Hepatocyte (in vitro differentiated cells): ENCODE measurements around the gene RAI1. TPM values are rescaled to one million over a fixed set of nuclear protein-coding genes. Genes with fewer than 3 reads are reported as not detected.

ENCODE experiments used
- DNase-seq: peaks from one replicate; pipeline ENCODE4 v3.0.0-alpha.2; 2016; ENCODE audit warnings: low spot score
- H2AFZ ChIP-seq: fragments of 200-600 bp; sonication (generic); 2 replicates; pipeline ENCODE4 v1.6.0; 2016; ENCODE audit warnings: antibody characterized with exemption, mild to moderate bottlenecking
- H3K27ac ChIP-seq: fragments of 200-600 bp; sonication (generic); 2 replicates; pipeline ENCODE4 v1.5.1; 2016; ENCODE audit warnings: mild to moderate bottlenecking
- H3K27me3 ChIP-seq: fragments of 200-600 bp; sonication (generic); 2 replicates; pipeline ENCODE4 v1.6.1; 2016
- H3K36me3 ChIP-seq: fragments of 200-600 bp; sonication (generic); replicated peaks from 2 replicates; pipeline ENCODE4 v1.5.1; 2016; ENCODE audit warnings: low read depth; ENCODE audit not compliant: insufficient read depth
- H3K4me1 ChIP-seq: fragments of 200-600 bp; sonication (generic); 2 replicates; pipeline ENCODE4 v1.5.1; 2016; ENCODE audit warnings: mild to moderate bottlenecking, moderate library complexity; ENCODE audit not compliant: insufficient read depth
- H3K4me2 ChIP-seq: fragments of 200-600 bp; sonication (generic); 2 replicates; pipeline ENCODE4 v1.6.0; 2016
- H3K4me3 ChIP-seq: fragments of 200-600 bp; sonication (generic); 2 replicates; pipeline ENCODE4 v1.5.1; 2016; ENCODE audit warnings: mild to moderate bottlenecking
- H3K79me2 ChIP-seq: fragments of 200-600 bp; sonication (generic); 2 replicates; pipeline ENCODE4 v1.6.0; 2017; ENCODE audit warnings: mild to moderate bottlenecking
- H3K9me2 ChIP-seq: fragments of 200-600 bp; sonication (generic); replicated peaks from 2 replicates; pipeline ENCODE4 v1.6.0; 2017; ENCODE audit warnings: mild to moderate bottlenecking; ENCODE audit not compliant: insufficient read depth
- H3K9me3 ChIP-seq: fragments of 200-600 bp; sonication (generic); 2 replicates; pipeline ENCODE4 v1.5.1; 2016; ENCODE audit warnings: low read depth, mild to moderate bottlenecking
- H4K20me1 ChIP-seq: fragments of 200-600 bp; sonication (generic); 2 replicates; pipeline ENCODE4 v1.6.0; 2016; ENCODE audit warnings: mild to moderate bottlenecking; ENCODE audit not compliant: insufficient read depth, poor library complexity, severe bottlenecking
- CTCF ChIP-seq: fragments of 200-600 bp; sonication (generic); IDR thresholded peaks from 2 replicates; pipeline ENCODE4 v1.5.1; 2016; ENCODE audit warnings: antibody characterized with exemption, mild to moderate bottlenecking; ENCODE audit not compliant: poor library complexity
- EZH2 ChIP-seq: fragments of 200-600 bp; sonication (generic); IDR thresholded peaks from 2 replicates; pipeline ENCODE4 v1.6.1; 2016; ENCODE audit warnings: antibody characterized with exemption, mild to moderate bottlenecking, borderline replicate concordance
- EZH2phosphoT487 ChIP-seq: fragments of 200-600 bp; sonication (generic); IDR thresholded peaks from one replicate; pipeline ENCODE4 v1.6.1; 2018; ENCODE audit warnings: antibody characterized with exemption, mild to moderate bottlenecking, low read depth, moderate library complexity; ENCODE audit not compliant: unreplicated experiment, severe bottlenecking
- WGBS: methylation state at CpG from one replicate; pipeline ENCODE4 v1.1.6; 2016; ENCODE audit warnings: low lambda C conversion rate; ENCODE audit errors: missing lambda C conversion rate; 5-methylcytosine and 5-hydroxymethylcytosine counted together
- polyA plus RNA-seq: library from polyadenylated mRNA; unstranded; fragments of >200 nt; fragmentation: Nextera tagmentation; extraction: Ambion mirVana; gene quantifications from 2 replicates; pipeline ENCODE4 v1.2.1, GENCODE V29; 2016
- total RNA-seq: library from RNA; depleted of rRNA; stranded (reverse); fragments of >200 nt; gene quantifications from 2 replicates; pipeline ENCODE4 v1.2.3, GENCODE V29; 2014

The RAI1 gene
- total and polyA plus RNA-seq, 2 experiments from 2014 or later: 20.2 to 23.8 TPM

DNA sequence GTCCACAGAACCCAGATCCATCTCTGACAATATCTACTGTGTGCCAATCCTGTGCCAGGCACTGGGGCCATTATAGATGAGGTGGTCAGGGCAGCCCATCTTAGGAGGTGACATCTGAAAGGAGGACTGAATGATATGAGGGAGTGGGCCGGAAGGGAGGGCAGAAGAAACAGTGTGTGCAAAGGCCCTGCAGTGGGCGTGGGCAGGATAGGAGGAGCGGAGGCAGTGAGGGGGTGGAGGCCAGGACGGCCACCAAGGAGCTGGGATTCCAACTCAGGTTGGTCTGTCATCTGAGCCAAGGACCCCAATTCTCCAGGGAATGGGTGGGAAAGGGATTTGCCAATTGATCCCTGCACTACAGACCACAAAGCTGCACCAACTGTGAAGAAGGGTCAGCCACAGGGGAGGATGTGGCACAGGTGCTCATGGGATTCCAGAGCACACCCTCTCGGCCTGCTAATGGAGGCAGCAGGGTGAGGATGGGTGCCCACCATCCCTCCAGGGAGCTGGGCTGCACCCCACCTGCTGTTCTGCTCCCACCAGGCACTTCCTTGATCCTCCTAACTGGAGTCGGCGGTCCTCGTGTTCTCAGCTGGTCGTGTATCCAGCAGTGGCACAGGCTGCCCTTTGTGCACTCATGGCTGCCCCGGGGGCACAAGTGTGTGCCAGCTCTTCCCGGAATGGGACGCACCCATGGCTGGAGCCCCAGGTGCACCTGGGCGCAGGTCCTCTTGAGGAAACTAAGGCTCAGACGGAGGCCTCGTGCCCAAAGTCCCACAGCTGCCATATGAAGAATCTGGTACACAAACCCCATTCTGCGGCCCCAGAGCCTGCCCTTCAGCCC, 145.9 kb downstream of the RAI1 start:
- TF ChIP-seq EZH2 (no peak), CTCF (no peak), EZH2phosphoT487 (no peak)

DNA sequence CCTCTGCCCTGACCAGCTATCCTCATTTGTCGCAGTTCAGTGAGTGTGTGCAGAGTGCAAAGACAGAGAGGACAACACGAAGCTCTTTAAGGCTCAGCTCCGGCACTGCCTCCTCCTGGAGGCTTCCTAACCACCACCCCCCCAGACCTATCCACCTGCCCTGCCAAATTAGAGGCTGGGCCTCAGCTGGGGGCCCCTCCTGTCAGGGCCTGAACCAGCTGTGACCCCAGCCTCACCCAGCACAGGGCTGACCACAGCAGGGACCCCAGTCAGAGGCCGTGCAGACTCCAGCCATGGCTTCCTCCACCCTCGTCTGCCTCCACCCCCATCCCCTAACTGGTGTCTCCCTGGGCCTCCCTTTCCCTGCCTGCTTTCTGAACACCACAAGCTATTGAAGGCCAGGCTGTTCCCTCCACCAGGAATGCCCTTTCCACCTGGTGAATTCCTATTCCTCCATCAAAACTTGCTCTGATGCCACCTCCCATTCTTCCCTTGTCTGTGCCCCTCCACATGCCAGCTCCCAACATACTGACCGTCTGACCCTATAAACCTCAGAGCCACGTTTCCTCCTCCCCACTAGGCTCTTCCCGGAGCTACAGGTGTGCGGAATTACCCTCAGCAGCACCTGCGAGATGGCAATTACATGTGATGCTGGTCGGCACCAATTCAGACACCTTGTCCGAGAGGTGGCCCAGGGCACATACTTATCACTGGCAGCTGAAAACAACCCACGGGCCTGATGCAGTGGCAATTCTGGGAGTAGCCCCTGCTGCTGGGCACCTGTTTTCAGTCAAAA, 146.8 kb downstream of the RAI1 start:
- no peaks in the 10 kb centered on the region for H3K36me3 ChIP-seq
- H3K9me2 ChIP-seq: no peaks in the 10 kb centered on the region
- H3K27ac ChIP-seq: no peak overlapping the region
- no peak overlapping the region for H2AFZ ChIP-seq
- H3K4me2 ChIP-seq: no peak overlapping the region
- TF ChIP-seq CTCF (no peak), EZH2 (no peak), EZH2phosphoT487 (no peak)
- peaks cover 96% of the 10 kb centered on the region for H3K79me2 ChIP-seq
- DNase-seq: no peak
- no peaks in the 10 kb centered on the region for H3K9me3 ChIP-seq
- H3K4me1 ChIP-seq: peaks cover 49% of the 10 kb centered on the region
- H4K20me1 ChIP-seq: peaks cover 40% of the 10 kb centered on the region
- WGBS: 87% methylated on average over 13 of the region's 13 CpGs
- H3K4me3 ChIP-seq: no peak overlapping the region
- no peaks in the 10 kb centered on the region for H3K27me3 ChIP-seq

More for the DNA sequence above, 145.9 kb downstream of the RAI1 start:
- Histone ChIP-seq H3K9me3 (no peaks in the 10 kb centered on the region), H3K9me2 (no peaks in the 10 kb centered on the region), H4K20me1 (peaks cover 40% of the 10 kb centered on the region), H3K79me2 (peaks cover 96% of the 10 kb centered on the region), H3K36me3 (no peaks in the 10 kb centered on the region), H2AFZ (no peak overlapping the region), H3K27ac (peak overlapping the region; percentile 94), H3K27me3 (no peaks in the 10 kb centered on the region), H3K4me2 (no peak overlapping the region), H3K4me3 (no peak overlapping the region), H3K4me1 (peaks cover 55% of the 10 kb centered on the region)
- no peak for DNase-seq
- WGBS: 96% methylated on average over 16 of the region's 16 CpGs

- H3K4me1 ChIP-seq: peaks cover 48% of the 10 kb centered on the region
- H3K4me2 ChIP-seq: no peak overlapping the region
- 87% methylated on average over 2 of the region's 2 CpGs for WGBS
- peak overlapping the region; percentile 86 for H3K27ac ChIP-seq
- peaks cover 98% of the 10 kb centered on the region for H3K79me2 ChIP-seq
- H3K9me2 ChIP-seq: no peaks in the 10 kb centered on the region
- H3K27me3 ChIP-seq: no peaks in the 10 kb centered on the region
- no peak overlapping the region for H3K4me3 ChIP-seq
- TF ChIP-seq EZH2 (no peak), EZH2phosphoT487 (no peak), CTCF (no peak)
- H3K9me3 ChIP-seq: no peaks in the 10 kb centered on the region
- H3K36me3 ChIP-seq: no peaks in the 10 kb centered on the region
- peaks cover 56% of the 10 kb centered on the region for H4K20me1 ChIP-seq
- H2AFZ ChIP-seq: no peak overlapping the region
- no peak for DNase-seq
These were observed 149.0 kb downstream of the RAI1 start for GRCh38 chr17:17830269-17830567.
